Activated naive CD8-positive, alpha-beta T cell treated with anti-CD3 and anti-CD28 coated beads, Interleukin-2, amount 50 U/mL, for 24 hours (primary cell): ENCODE results near the gene RASAL3.

Experiments
- ATAC-seq: fragments of 150-1000 bp; cut with Tn5 transposase; one replicate; pipeline ENCODE4 v1.10.0; 2021
- DNase-seq: peaks from one replicate; pipeline ENCODE4 v3.0.0; 2021
- H3K27ac Mint-ChIP-seq: one replicate; pipeline ENCODE4 v1.8.0; 2021; ENCODE audit warnings: mild to moderate bottlenecking, mixed read lengths
- H3K27me3 Mint-ChIP-seq: one replicate; pipeline ENCODE4 v1.8.0; 2021; ENCODE audit warnings: mixed read lengths
- H3K36me3 Mint-ChIP-seq: one replicate; pipeline ENCODE4 v1.8.0; 2021; ENCODE audit warnings: low read depth, mixed read lengths
- H3K4me1 Mint-ChIP-seq: one replicate; pipeline ENCODE4 v1.8.0; 2021; ENCODE audit warnings: mixed read lengths
- H3K4me3 Mint-ChIP-seq: one replicate; pipeline ENCODE4 v1.8.0; 2021; ENCODE audit warnings: mild to moderate bottlenecking, moderate library complexity, mixed read lengths
- H3K9me3 Mint-ChIP-seq: one replicate; pipeline ENCODE4 v1.8.0; 2021; ENCODE audit warnings: mixed read lengths

Gene RASAL3

GRCh38 chr19:15464394-15465385 lies at the start of gene RASAL3:
TSS of gene RASAL3 (minus strand) at chr19:15464544. CDS start at chr19:15464358, 186 bp downstream.
- ATAC-seq (peak; percentile 67), DNase-seq (peak; percentile 75)
- Mint-ChIP-seq H3K27ac (peak within 1 kb of the TSS; percentile 91), H3K36me3 (peaks cover 18% of the 10 kb centered on the region), H3K4me3 (peak within 1 kb of the TSS; percentile 89), H3K9me3 (no peaks in the 10 kb centered on the region), H3K4me1 (peaks cover 59% of the 10 kb centered on the region), H3K27me3 (peaks cover 8% of the 10 kb centered on the region)

- H3K4me1 Mint-ChIP-seq: peaks cover 51% of the 10 kb centered on the region
- no peak overlapping the region for H3K27ac Mint-ChIP-seq
- no peak overlapping the region for H3K4me3 Mint-ChIP-seq
- peaks cover 14% of the 10 kb centered on the region for H3K36me3 Mint-ChIP-seq
- ATAC-seq: no peak
- H3K9me3 Mint-ChIP-seq: peaks cover 7% of the 10 kb centered on the region
- H3K27me3 Mint-ChIP-seq: peaks cover 25% of the 10 kb centered on the region
- DNase-seq: no peak
Observed at GRCh38 chr19:15511671-15512424, 47.5 kb upstream of the RASAL3 start.

DNA sequence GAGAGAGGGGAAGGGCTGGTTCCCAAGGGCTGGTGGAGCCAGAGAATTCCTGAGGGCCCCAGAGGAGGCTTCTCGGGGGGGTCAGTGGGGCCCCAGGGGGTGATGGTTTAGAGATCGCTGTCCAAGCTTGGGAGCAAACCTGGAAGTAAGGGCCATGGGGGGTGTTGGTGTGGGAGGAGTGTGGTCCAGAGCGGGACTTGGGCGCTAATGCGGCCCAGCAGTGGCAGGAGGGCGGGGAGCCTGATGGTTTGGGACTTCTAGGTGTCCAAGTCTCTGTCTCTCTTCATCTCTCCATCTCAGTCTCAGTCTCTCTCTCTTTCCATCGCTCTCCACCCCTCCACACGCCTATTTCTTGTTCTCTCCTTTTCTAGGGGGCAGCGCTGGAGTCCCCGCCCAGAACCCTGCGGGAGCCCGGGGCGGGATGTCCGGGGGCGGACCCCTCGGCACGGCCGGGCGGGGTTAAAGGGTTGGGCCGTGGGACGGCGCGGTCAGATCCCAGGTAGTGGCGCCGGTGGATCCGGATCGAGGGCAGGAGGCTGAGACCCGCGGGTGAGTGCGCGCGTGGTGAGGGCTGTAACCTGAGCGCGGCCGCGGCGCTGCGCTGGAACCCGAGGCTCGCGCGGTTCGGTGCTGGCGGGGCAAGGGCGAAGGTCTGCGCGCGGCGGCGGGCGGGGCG lies 43.8 kb upstream of the RASAL3 start, which contains the start of gene CYP4F22:
Gene CYP4F22, plus strand, starts transcription at position 491 of the 676 bp plus-strand sequence. CDS start 16,812 bp downstream, outside the sequence.
- peak within 1 kb of the TSS; percentile 63 for H3K4me3 Mint-ChIP-seq
- H3K4me1 Mint-ChIP-seq: peaks cover 25% of the 10 kb centered on the region
- H3K9me3 Mint-ChIP-seq: no peaks in the 10 kb centered on the region
- peak; percentile 22 for DNase-seq
- peak; percentile 35 for ATAC-seq
- H3K27ac Mint-ChIP-seq: no peak within 1 kb of the TSS
- no peaks in the 10 kb centered on the region for H3K36me3 Mint-ChIP-seq
- peaks cover 25% of the 10 kb centered on the region for H3K27me3 Mint-ChIP-seq

DNA sequence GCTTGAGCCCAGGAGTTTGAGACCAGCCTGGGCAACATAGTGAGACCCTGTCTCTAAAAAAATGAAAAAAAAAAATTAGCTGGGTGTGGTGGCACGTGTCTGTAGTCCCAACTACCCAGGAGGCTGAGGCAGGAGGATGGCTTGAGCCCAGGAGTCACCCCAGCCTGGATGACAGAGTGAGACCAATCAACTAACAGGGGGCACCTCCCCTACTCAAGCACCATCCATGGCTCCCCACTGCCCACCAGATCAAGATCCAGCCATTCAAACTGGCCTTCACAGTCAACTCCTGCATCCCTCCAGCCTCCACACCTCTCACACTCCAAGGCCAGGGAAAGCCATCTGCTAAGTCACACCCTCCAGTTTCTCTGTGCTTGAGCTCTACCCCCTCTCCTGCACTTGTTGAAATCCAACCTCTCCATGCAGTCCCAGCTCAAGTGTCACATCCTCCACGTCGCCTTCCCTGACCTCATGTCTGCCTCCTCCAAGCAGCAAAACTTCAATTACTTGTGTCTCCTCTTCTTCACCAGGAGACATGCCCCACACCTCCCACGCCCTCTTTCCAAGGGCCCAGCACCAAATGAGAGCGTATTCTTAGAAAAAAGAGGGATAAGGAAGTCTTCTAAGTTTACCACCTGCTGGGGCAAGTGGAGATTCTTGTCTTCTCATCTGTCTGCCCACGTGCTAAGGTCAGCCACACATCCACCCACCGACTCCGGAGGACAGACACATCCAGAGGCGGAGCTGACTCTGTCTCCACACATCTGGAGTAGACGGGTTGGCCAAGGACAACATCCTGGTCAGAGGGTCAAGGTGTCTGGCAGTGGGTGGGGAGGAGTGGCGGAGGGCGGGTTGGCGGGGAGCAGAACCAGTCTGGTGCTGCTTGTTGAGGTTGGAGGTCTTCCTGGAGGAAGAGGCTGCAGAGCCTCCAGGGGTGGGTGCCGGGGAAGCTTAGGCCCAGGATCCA lies 43.0 kb upstream of the RASAL3 start:
- no peak overlapping the region for H3K27ac Mint-ChIP-seq

DNA sequence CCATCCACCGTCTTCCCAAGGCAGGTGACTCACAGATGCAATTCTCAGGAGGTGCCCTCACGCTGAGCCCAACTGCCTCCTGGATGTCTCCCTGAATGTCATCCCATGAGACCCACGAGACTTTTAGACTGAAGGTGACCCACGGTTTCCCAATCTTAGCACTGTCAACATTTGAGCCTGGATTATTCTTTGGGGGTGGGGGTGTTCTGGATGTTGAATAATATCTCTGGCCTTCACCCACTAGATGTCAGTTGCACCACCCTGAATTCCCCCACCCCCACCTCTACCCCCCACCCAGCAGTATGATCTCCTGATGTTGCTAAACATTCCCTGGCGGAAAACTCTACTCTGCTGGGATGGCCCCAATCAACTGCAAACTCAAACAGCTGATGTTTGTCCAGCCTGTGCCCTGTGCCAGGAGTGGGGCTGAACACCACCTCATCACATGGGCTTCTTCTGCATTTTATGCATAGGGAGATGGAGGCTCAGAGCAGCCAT lies 41.8 kb upstream of the RASAL3 start:
- Mint-ChIP-seq H3K4me3 (no peak overlapping the region), H3K27ac (no peak overlapping the region), H3K9me3 (no peaks in the 10 kb centered on the region), H3K27me3 (peaks cover 25% of the 10 kb centered on the region), H3K4me1 (peaks cover 24% of the 10 kb centered on the region), H3K36me3 (no peaks in the 10 kb centered on the region)
- no peak for DNase-seq
- ATAC-seq: no peak

More for the DNA sequence above, 43.0 kb upstream of the RASAL3 start:
- Mint-ChIP-seq H3K9me3 (no peaks in the 10 kb centered on the region), H3K36me3 (no peaks in the 10 kb centered on the region), H3K27me3 (peaks cover 25% of the 10 kb centered on the region), H3K4me3 (peak overlapping the region; percentile 63), H3K4me1 (peaks cover 24% of the 10 kb centered on the region)
- no peak for DNase-seq
- no peak for ATAC-seq

DNA sequence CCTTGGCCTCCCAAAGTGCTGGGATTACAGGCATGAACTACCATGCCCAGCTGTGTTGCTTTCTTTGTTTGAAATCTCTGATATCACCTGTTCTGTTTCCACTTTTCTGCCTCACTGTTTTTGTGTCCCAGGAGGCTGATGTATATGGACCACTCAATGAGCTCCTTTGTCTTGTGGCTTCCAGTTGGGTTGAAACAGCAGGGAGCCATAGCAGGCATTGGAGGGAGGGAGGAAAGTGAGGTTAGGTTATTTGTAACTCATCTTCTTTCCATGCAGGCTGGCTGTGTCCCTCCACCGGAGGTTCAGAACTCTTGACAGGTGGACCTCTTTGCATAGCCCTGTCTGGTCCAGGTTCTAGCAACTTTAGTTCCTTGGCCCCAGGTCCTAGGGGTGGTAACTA lies 37.9 kb upstream of the RASAL3 start:
- no peak overlapping the region for H3K27ac Mint-ChIP-seq
- DNase-seq (no peak), ATAC-seq (no peak)
- peaks cover 3% of the 10 kb centered on the region for H3K27me3 Mint-ChIP-seq
- peaks cover 3% of the 10 kb centered on the region for H3K4me1 Mint-ChIP-seq
- H3K9me3 Mint-ChIP-seq: no peaks in the 10 kb centered on the region
- H3K36me3 Mint-ChIP-seq: no peaks in the 10 kb centered on the region
- H3K4me3 Mint-ChIP-seq: no peak overlapping the region

DNA sequence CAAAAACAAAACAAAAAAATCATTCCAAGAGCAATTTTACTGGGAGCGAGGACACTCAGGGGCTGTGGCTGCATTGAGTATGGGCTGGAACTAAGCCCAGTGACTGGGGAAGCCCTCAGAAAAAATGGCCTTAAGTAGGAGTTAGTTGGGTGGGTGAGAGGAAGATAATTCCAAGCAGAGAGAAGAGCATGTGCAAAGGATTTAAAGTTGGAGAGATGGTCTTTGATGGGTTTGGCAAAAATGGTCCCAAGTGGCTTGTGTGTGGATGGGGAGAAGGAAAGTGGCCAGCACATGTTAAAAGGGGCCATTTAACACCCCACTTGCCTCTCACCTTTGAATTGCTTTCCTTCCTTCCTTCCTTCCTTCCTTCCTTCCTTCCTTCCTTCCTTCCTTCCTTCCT lies 37.3 kb upstream of the RASAL3 start:
- ATAC-seq (no peak), DNase-seq (no peak)
- Mint-ChIP-seq H3K27ac (no peak overlapping the region), H3K4me3 (no peak overlapping the region), H3K9me3 (no peaks in the 10 kb centered on the region), H3K36me3 (no peaks in the 10 kb centered on the region), H3K27me3 (no peaks in the 10 kb centered on the region), H3K4me1 (peaks cover 3% of the 10 kb centered on the region)

GRCh38 chr19:15498910-15499309 lies 34.6 kb upstream of the RASAL3 start:
- no peaks in the 10 kb centered on the region for H3K9me3 Mint-ChIP-seq
- no peak for DNase-seq
- no peaks in the 10 kb centered on the region for H3K27me3 Mint-ChIP-seq
- peaks cover 3% of the 10 kb centered on the region for H3K4me1 Mint-ChIP-seq
- no peak overlapping the region for H3K4me3 Mint-ChIP-seq
- no peak overlapping the region for H3K27ac Mint-ChIP-seq
- ATAC-seq: no peak
- no peaks in the 10 kb centered on the region for H3K36me3 Mint-ChIP-seq

- Mint-ChIP-seq H3K27me3 (no peaks in the 10 kb centered on the region), H3K4me3 (no peak overlapping the region), H3K9me3 (no peaks in the 10 kb centered on the region), H3K4me1 (peaks cover 3% of the 10 kb centered on the region), H3K27ac (no peak overlapping the region), H3K36me3 (no peaks in the 10 kb centered on the region)
- ATAC-seq (no peak), DNase-seq (no peak)
Observed at GRCh38 chr19:15498156-15498858, 34.0 kb upstream of the RASAL3 start.

DNA sequence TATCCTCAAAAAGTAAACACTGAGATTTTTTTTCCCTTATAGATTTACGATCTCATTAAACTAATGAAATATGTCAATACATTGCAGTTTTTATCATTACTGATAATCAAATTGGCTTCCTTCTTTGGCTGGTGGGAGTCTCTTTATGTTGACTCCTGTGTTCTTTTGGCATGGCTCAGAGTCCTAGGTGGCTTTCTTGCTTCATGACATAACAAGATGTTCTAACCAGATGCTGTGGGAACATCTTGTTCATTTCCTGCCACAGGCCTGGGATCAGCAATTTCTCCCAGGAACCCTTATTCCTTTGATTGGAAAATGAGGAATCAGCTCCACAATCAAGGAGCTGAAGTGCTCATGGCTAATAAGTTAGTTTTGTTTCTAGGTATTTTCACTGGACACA lies 30.8 kb upstream of the RASAL3 start:
- H3K27ac Mint-ChIP-seq: no peak overlapping the region
- no peaks in the 10 kb centered on the region for H3K9me3 Mint-ChIP-seq
- no peaks in the 10 kb centered on the region for H3K27me3 Mint-ChIP-seq
- no peaks in the 10 kb centered on the region for H3K36me3 Mint-ChIP-seq
- DNase-seq: no peak
- H3K4me3 Mint-ChIP-seq: no peak overlapping the region
- peaks cover 3% of the 10 kb centered on the region for H3K4me1 Mint-ChIP-seq
- ATAC-seq: no peak

DNA sequence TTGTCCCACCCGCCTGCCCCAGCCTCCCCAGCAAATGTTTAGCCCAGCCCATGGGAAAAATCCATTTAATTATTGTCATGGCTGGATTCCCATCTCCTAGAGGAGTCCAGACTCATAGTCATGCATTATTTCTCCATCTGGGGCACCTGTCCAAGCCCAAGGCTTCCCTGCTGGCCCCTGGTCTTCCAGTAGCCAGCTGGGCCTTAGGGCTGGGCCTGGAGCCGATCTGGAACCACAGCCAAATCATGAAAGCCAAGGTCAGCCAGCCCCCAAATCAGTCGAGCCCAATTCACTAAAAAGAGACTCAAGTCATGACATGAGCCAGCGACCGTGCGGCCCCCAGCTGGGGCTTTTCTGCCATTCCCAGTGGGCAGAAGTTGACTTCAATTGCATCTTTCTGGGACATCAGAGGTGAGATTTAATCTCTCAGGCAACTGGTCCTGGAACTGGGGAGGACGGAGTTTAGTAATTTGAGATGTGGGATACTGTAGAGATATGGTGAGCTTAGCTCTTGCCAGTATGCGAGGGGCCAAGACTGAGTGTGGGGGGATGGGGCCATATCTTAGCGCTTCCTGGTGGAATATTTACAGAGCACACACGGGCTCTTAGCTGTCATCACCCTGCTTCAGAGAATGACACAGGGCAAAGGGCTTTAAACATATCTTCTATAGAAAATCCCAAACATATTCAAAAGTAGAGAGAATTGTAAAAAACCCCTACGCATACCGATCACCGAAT lies 24.3 kb upstream of the RASAL3 start:
- DNase-seq (no peak), ATAC-seq (no peak)
- no peak overlapping the region for H3K27ac Mint-ChIP-seq
- H3K4me1 Mint-ChIP-seq: peaks cover 9% of the 10 kb centered on the region
- H3K9me3 Mint-ChIP-seq: peaks cover 6% of the 10 kb centered on the region
- H3K36me3 Mint-ChIP-seq: no peaks in the 10 kb centered on the region
- no peaks in the 10 kb centered on the region for H3K27me3 Mint-ChIP-seq
- no peak overlapping the region for H3K4me3 Mint-ChIP-seq

- H3K9me3 Mint-ChIP-seq: peaks cover 6% of the 10 kb centered on the region
- H3K27ac Mint-ChIP-seq: no peak overlapping the region
- no peaks in the 10 kb centered on the region for H3K27me3 Mint-ChIP-seq
- DNase-seq (no peak), ATAC-seq (no peak)
- peaks cover 20% of the 10 kb centered on the region for H3K4me1 Mint-ChIP-seq
- no peak overlapping the region for H3K4me3 Mint-ChIP-seq
- H3K36me3 Mint-ChIP-seq: no peaks in the 10 kb centered on the region
Observed at GRCh38 chr19:15487038-15487437, 22.7 kb upstream of the RASAL3 start.
